T-cell (primary cell): ENCODE measurements around the gene GPRIN2. TPM values are rescaled to one million over a fixed set of nuclear protein-coding genes. Genes with fewer than 3 reads are reported as not detected.
"Not testable (repeated sequence)": the region's sequence is repeated elsewhere in the genome, so short reads cannot be mapped to it uniquely, and the experiment has no call there.

Experiments
- ATAC-seq, 4 experiments: fragments of 200-7000 bp in 3 of 4; fragments of 150-1000 bp in 1 of 4; cut with Tn5 transposase; replicated peaks in 1 of 4; 1 replicate in 3 of 4; 2 replicates in 1 of 4; pipeline ENCODE4 v1.10.0; 2021; ENCODE audit warnings: moderate library complexity in 3 of 4, mild to moderate bottlenecking in 2 of 4, moderate number of reproducible peaks in 1 of 4
- CTCF ChIA-PET, 2 donors: fragments of 300-600 bp; sonication (Branson Sonifier 250); formaldehyde crosslinking; loops; one replicate each; lab custom pipeline; 2022; ENCODE audit warnings: antibody characterized with exemption in 2 of 2; lab: Charles Lee
- POLR2A ChIA-PET, 2 donors: fragments of 300-600 bp; sonication (Branson Sonifier 250); formaldehyde crosslinking; loops; one replicate each; lab custom pipeline; 2022; ENCODE audit warnings: antibody characterized with exemption in 2 of 2; lab: Charles Lee
- DNase-seq, 35 experiments: peaks; one replicate each; pipeline versions ENCODE4 v3.0.0 to v3.0.0-alpha.2; 2013 to 2023
- H3K27ac ChIP-seq: one replicate; pipeline ENCODE4 v1.5.1; 2013; ENCODE audit warnings: low read length
- H3K27me3 ChIP-seq, 2 experiments: replicated peaks in 1 of 2; 1 replicate in 1 of 2; 2 replicates in 1 of 2; pipeline versions ENCODE4 v1.6.1 to v1.7.0; 2013; ENCODE audit warnings: low read length in 1 of 2, mixed read lengths in 1 of 2; ENCODE audit not compliant: control insufficient read depth in 2 of 2, insufficient read depth in 2 of 2; ENCODE audit errors: extremely low read depth in 1 of 2
- H3K36me3 ChIP-seq, 2 donors: 1 replicate in 1 of 2; 2 replicates in 1 of 2; pipeline versions ENCODE4 v1.6.1 to v1.7.0; 2013; ENCODE audit warnings: low read length in 1 of 2; ENCODE audit not compliant: control insufficient read depth in 2 of 2, insufficient read depth in 1 of 2; ENCODE audit errors: extremely low read depth in 1 of 2
- H3K4me1 ChIP-seq, 2 experiments: 1 replicate in 1 of 2; 2 replicates in 1 of 2; pipeline versions ENCODE4 v1.6.1 to v1.7.0; 2013; ENCODE audit warnings: low read length in 2 of 2, mixed read lengths in 1 of 2; ENCODE audit not compliant: insufficient read depth in 2 of 2, control insufficient read depth in 1 of 2; ENCODE audit errors: extremely low read depth in 1 of 2
- H3K4me3 ChIP-seq, 2 donors: 1 replicate in 1 of 2; 2 replicates in 1 of 2; pipeline versions ENCODE4 v1.5.1 to v1.7.0; 2013; ENCODE audit warnings: mild to moderate bottlenecking in 2 of 2, low read length in 1 of 2, moderate library complexity in 1 of 2; ENCODE audit not compliant: control insufficient read depth in 1 of 2; ENCODE audit errors: extremely low read depth in 1 of 2
- H3K9me3 ChIP-seq: 2 replicates; pipeline ENCODE4 v1.7.0; 2013
- H3K27ac Mint-ChIP-seq, 2 donors: one replicate each; pipeline ENCODE4 v1.8.0; 2020 to 2021; ENCODE audit warnings: mild to moderate bottlenecking in 2 of 2, mixed read lengths in 2 of 2
- H3K27me3 Mint-ChIP-seq, 2 donors: one replicate each; pipeline ENCODE4 v1.8.0; 2021 to 2022; ENCODE audit warnings: mixed read lengths in 2 of 2
- H3K36me3 Mint-ChIP-seq: one replicate; pipeline ENCODE4 v1.8.0; 2021; ENCODE audit warnings: mixed read lengths
- H3K4me1 Mint-ChIP-seq, 3 donors: one replicate each; pipeline ENCODE4 v1.8.0; 2020 to 2022; ENCODE audit warnings: mixed read lengths in 3 of 3, mild to moderate bottlenecking in 1 of 3
- H3K4me3 Mint-ChIP-seq, 3 donors: one replicate each; pipeline ENCODE4 v1.8.0; 2020 to 2022; ENCODE audit warnings: mild to moderate bottlenecking in 3 of 3, mixed read lengths in 3 of 3, moderate library complexity in 3 of 3
- H3K9me3 Mint-ChIP-seq, 3 donors: one replicate each; pipeline ENCODE4 v1.8.0; 2020 to 2022; ENCODE audit warnings: mixed read lengths in 3 of 3
- WGBS: methylation state at CpG from one replicate; pipeline ENCODE4 v1.1.5; 2013; ENCODE audit warnings: missing lambda C conversion rate; ENCODE audit not compliant: insufficient coverage; 5-methylcytosine and 5-hydroxymethylcytosine counted together
- total RNA-seq, 35 experiments: library from RNA in 6 of 35; stranded (reverse) in 6 of 35; fragments of 120-200 nt in 1 of 35; gene quantifications; one replicate each; pipeline versions ENCODE4 v1.2.1 to v1.2.4 and lab custom pipeline; 2013 to 2026

The GPRIN2 gene
- total RNA-seq, 5 donors from 2014 or later (not counting 1 experiment from before 2014, with no cell fraction given), result not detected

DNA sequence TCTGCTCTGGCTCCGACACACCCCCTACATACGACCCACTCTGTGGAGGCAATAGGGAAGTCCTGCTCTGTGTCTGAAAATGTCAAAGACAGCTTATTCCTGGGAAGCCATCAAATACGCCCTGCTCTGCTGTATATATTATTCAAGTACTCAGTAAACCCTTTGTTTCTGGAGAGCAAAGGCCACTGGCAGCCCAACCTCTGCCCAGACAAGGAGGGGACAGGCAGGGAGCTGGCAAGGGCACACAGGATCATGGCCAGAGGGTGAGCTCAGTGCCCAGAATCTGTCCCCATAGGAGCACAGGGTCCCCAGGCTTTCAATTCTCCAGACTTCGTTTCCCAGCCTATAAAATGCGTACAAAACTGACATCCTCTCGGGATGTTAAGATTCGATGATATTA is 43.7 kb downstream of the GPRIN2 start:
- H3K27me3 Mint-ChIP-seq, H3K27me3 ChIP-seq, H3K9me3 Mint-ChIP-seq, H3K36me3 ChIP-seq, ATAC-seq, H3K4me3 Mint-ChIP-seq, H3K4me1 Mint-ChIP-seq, H3K4me1 ChIP-seq, H3K9me3 ChIP-seq, CTCF ChIA-PET, POLR2A ChIA-PET, H3K36me3 Mint-ChIP-seq, H3K4me3 ChIP-seq, H3K27ac Mint-ChIP-seq, DNase-seq, H3K27ac ChIP-seq: not testable (repeated sequence)
- no CpG with 5 or more reads among the region's 7 CpGs for WGBS

DNA sequence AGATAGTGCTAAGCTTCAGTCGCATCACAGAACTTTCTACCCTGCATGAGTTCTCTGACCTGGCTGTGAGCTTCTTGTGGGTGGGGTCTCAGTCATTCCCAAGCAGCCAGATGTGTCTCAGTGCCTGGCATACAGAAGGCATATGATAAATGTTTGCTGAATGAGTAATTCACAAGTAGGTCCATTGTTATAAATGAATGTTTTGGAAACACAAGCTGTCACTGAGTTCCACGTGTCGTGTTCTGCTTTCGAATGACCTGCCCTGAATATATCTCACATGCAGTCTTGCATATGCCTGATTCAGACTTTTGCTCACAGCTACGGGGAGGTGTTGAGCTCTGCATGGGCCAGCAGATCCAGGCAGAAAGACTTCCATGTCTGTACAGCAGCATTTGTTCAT is 44.5 kb downstream of the GPRIN2 start:
- H3K27me3 ChIP-seq, H3K4me1 ChIP-seq, H3K9me3 Mint-ChIP-seq, ATAC-seq, DNase-seq, H3K4me1 Mint-ChIP-seq, H3K27ac Mint-ChIP-seq, H3K4me3 Mint-ChIP-seq, POLR2A ChIA-PET, H3K36me3 Mint-ChIP-seq, H3K27ac ChIP-seq, H3K27me3 Mint-ChIP-seq, H3K9me3 ChIP-seq, CTCF ChIA-PET, H3K4me3 ChIP-seq, H3K36me3 ChIP-seq: not testable (repeated sequence)
- WGBS, result no CpG with 5 or more reads among the region's 5 CpGs

Other genes starting within 250 kb of the GPRIN2 start
- not detected for gene ANXA8L1, start 180.9 kb downstream of the GPRIN2 start, total RNA-seq
- not detected for gene NPY4R, start 90.7 kb downstream of the GPRIN2 start, total RNA-seq
- gene SYT15, start 22.5 kb upstream of the GPRIN2 start, total RNA-seq, result 1 to 10 TPM in 3 of 5 donors, under 1 TPM in 1, not detected in 1; 0.98 to 1.7 (median 1.4) TPM